Measurements from ENCODE around the gene PFDN4.

DNA sequence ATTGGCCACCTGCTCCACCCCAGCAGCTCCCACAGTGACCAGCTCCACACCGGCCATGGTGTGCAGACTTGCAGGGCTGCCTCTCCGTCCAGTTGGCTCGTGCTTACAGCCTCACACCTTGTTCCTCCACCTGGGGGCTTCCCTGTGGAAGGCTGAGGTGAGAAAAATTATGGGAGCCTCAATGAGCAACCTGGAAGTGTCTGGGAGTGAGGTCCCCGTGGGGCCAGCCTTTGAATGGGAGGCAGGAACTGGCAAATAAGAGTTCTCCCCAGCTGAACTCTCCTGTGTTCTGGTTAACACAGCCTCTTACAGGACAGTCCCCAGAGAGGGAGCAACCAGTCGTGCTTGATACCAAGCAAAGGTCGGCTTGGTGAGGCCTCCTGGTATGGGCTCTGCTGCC is 3.8 kb upstream of the PFDN4 start:
- TF ChIP-seq CTCF (conservative IDR thresholded peaks at IDR 0.05 in 1 of 2, IDR thresholded peaks at IDR 0.05 in 1 of 2; ENCODE audit: low read depth in 1 of 2, low read length in 2 of 2) = no peak
- TF ChIP-seq EZH2 (IDR thresholded peaks at IDR 0.05; ENCODE audit: low read length, missing control alignments) = no peak

All from fibroblast of lung (primary cell).